Measurements from ENCODE around the gene TNFRSF21.

TNFRSF21 gene

DNA sequence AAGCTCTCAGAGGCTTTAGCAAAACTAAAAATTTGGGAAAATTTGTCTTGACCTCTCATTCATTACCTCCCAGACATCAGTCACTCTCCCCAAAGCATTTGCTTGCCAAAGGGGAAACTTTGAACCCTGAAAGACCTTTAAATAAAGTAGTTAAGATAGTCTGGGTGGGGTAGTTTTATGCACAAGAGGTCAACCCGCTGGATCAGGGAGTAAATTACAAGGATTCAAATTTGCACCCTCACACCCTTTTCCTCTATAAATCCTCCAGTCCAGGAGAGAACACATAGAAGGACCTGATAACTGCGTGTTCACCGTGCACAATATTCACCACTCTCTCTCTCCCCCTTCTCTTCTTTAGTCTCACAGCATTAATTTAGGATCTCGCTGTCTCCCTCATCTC is 36.1 kb upstream of the TNFRSF21 start:
- no peak overlapping the region for H3K27ac ChIP-seq
- TF ChIP-seq, protein P1, sequence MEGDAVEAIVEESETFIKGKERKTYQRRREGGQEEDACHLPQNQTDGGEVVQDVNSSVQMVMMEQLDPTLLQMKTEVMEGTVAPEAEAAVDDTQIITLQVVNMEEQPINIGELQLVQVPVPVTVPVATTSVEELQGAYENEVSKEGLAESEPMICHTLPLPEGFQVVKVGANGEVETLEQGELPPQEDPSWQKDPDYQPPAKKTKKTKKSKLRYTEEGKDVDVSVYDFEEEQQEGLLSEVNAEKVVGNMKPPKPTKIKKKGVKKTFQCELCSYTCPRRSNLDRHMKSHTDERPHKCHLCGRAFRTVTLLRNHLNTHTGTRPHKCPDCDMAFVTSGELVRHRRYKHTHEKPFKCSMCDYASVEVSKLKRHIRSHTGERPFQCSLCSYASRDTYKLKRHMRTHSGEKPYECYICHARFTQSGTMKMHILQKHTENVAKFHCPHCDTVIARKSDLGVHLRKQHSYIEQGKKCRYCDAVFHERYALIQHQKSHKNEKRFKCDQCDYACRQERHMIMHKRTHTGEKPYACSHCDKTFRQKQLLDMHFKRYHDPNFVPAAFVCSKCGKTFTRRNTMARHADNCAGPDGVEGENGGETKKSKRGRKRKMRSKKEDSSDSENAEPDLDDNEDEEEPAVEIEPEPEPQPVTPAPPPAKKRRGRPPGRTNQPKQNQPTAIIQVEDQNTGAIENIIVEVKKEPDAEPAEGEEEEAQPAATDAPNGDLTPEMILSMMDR (IDR thresholded peaks at IDR 0.05) = no peak
- no peaks in the 10 kb centered on the region for H3K9me3 ChIP-seq
- no peak overlapping the region for H3K4me3 ChIP-seq (ENCODE audit: low read depth in 1 of 2, low read length in 1 of 2)
- no peaks in the 10 kb centered on the region for H3K27me3 ChIP-seq
- H3K36me3 ChIP-seq = no peaks in the 10 kb centered on the region
- H3K4me1 ChIP-seq (ENCODE audit: control insufficient read depth in 1 of 2, insufficient read depth in 1 of 2, low read depth in 1 of 2, low read length in 1 of 2) = no peaks in the 10 kb centered on the region

DNA sequence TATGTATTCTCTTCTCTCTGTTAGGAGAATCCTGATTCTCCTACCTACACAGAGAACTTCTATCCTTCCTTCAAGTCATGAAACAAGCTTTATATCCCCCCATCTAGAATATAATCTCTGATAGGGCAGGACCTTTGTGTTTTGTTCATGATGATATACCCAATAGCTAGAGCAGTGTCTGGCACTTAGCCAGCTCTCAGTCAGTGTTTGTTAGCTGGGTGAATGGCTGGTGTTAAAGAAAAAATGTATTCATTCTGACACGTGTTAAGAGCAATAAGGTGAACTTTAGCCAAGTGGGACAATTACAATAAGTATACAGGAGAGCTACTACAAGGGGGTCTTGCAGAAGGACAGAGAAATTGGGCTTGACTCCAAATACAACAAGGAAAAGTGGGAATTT is 34.3 kb upstream of the TNFRSF21 start:
- Histone ChIP-seq H3K4me1 (ENCODE audit: control insufficient read depth in 1 of 2, insufficient read depth in 1 of 2, low read depth in 1 of 2, low read length in 1 of 2) (no peaks in the 10 kb centered on the region), H3K9me3 (no peaks in the 10 kb centered on the region), H3K4me3 (ENCODE audit: low read depth in 1 of 2, low read length in 1 of 2) (no peak overlapping the region), H3K27ac (no peak overlapping the region), H3K27me3 (no peaks in the 10 kb centered on the region), H3K36me3 (no peaks in the 10 kb centered on the region)
- TF ChIP-seq, protein P1 (IDR thresholded peaks at IDR 0.05) = no peak

DNA sequence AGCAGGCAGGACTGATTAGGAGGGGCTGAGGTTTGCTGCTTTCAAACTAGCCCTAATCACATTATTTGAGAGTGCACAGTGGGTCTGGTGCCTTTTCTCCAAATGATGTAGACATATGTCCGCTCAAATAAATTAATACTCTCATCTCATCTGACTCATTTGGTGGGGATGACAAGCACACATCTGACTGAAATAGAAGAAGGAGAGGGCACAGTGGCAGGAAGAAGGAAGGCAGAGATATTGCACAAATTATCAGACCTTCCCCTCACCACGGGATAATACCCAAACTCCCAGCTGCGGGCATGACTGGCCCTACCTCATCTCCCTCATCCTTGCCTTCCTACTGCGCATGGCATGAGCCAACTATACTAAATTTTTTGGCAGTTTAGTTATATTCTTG is 33.9 kb upstream of the TNFRSF21 start:
- H3K36me3 ChIP-seq = no peaks in the 10 kb centered on the region
- H3K4me1 ChIP-seq (ENCODE audit: control insufficient read depth in 1 of 2, insufficient read depth in 1 of 2, low read depth in 1 of 2, low read length in 1 of 2) = no peaks in the 10 kb centered on the region
- H3K4me3 ChIP-seq (ENCODE audit: low read depth in 1 of 2, low read length in 1 of 2) = no peak overlapping the region
- H3K9me3 ChIP-seq = no peaks in the 10 kb centered on the region
- H3K27ac ChIP-seq = no peak overlapping the region
- TF ChIP-seq, protein P1 (IDR thresholded peaks at IDR 0.05) = no peak
- H3K27me3 ChIP-seq = no peaks in the 10 kb centered on the region

DNA sequence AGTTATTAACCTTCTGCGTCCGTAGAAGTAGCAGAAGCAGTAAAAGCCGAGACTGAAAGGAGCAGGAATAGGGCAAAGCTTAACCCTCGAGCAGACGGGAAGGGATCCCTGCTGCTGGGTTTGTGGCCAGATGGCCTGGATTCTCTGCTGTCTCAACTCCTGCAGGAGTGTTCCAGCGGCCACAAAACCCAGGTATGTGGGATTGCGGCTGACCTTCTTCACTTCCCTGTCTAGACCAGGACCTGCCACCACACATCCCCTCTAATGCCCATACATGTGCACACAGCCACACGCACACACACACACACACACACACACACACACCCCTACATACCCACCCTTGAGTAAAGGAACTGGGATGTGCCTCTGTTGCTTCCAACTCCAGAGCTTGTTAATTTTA is 33.1 kb upstream of the TNFRSF21 start:
- Histone ChIP-seq H3K36me3 (no peaks in the 10 kb centered on the region), H3K4me1 (ENCODE audit: control insufficient read depth in 1 of 2, insufficient read depth in 1 of 2, low read depth in 1 of 2, low read length in 1 of 2) (no peaks in the 10 kb centered on the region), H3K4me3 (ENCODE audit: low read depth in 1 of 2, low read length in 1 of 2) (no peak overlapping the region), H3K27me3 (no peaks in the 10 kb centered on the region), H3K9me3 (no peaks in the 10 kb centered on the region), H3K27ac (no peak overlapping the region)
- TF ChIP-seq, protein P1 (IDR thresholded peaks at IDR 0.05) = no peak

DNA sequence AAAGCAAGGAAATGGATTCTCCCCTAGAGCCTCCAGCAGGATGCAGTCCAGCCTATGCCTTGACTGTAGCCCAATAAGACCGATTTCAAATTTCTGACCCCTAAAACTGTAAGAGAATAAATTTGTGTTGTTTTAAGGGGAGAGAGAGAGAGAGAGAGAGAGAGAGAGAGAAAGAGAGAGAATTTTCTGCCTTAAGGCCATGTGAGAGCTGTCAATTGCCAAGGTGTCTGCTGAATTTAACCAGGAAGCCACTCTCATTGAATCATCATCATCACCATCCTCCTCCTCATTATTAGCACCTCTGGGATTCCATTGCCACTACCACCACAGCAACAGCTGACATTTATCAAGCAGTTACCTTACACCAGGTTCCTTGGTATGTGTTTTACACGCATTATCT is 27.8 kb upstream of the TNFRSF21 start:
- no peaks in the 10 kb centered on the region for H3K9me3 ChIP-seq
- peaks cover 24% of the 10 kb centered on the region for H3K27me3 ChIP-seq
- H3K36me3 ChIP-seq = no peaks in the 10 kb centered on the region
- no peak overlapping the region for H3K27ac ChIP-seq
- H3K4me1 ChIP-seq (ENCODE audit: control insufficient read depth in 1 of 2, insufficient read depth in 1 of 2, low read depth in 1 of 2, low read length in 1 of 2) = no peaks in the 10 kb centered on the region
- H3K4me3 ChIP-seq (ENCODE audit: low read depth in 1 of 2, low read length in 1 of 2) = no peak overlapping the region
- TF ChIP-seq, protein P1 (IDR thresholded peaks at IDR 0.05) = no peak

DNA sequence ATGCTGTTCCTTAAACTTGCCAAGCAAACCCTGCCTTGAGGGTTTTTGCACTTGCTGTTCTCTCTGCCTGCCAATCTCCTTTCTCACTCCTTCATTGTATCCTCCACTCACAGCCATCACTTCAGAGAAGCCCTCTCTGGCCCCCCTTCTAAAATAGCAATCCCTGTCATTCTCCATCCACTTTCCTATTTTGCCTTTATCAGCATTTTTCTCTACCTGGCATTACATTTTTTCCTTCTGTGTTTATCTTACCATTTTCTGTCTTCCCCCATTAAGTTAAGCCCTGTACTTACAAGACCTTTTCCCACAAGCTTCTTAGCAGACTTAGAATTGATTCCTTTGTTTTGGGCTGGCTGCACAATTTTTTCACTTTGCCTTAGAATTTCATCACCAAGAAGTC is 26.6 kb upstream of the TNFRSF21 start:
- Histone ChIP-seq H3K36me3 (no peaks in the 10 kb centered on the region), H3K9me3 (no peaks in the 10 kb centered on the region), H3K27ac (no peak overlapping the region), H3K4me3 (ENCODE audit: low read depth in 1 of 2, low read length in 1 of 2) (no peak overlapping the region), H3K4me1 (ENCODE audit: control insufficient read depth in 1 of 2, insufficient read depth in 1 of 2, low read depth in 1 of 2, low read length in 1 of 2) (no peaks in the 10 kb centered on the region), H3K27me3 (peaks cover 24% of the 10 kb centered on the region)
- TF ChIP-seq, protein P1 (IDR thresholded peaks at IDR 0.05) = no peak

Data from neutrophil (primary cell).